Activated CD4-positive, alpha-beta T cell treated with anti-CD3 and anti-CD28 coated beads, Interleukin-2, amount 50 U/mL, for 4 hours (primary cell): ENCODE measurements around the gene CD44.
A peak's percentile ranks its signal among the peaks of the same experiment; 100 is the strongest.

Source experiments
- DNase-seq, 2 experiments: peaks; one replicate each; pipeline ENCODE4 v3.0.0-alpha.2; 2020

CD44 gene

DNA sequence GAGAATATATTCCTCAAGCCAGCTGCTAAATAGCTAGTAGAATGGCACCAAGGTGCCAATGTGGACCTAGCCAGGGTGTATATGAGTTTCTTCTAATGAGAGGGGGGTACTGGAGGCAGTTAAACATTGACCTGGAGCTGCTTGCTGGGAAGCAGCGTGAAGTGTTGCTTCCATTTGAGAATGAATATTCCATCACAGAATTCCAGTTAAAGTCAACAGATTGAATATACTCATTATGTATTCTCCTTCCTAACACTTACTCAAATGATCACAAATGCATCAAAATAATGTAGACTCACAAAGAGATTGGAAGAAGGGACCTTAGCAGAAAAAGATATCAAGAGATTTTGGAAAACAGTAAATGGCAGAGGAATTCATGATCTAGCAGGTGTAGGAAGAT is 102.1 kb downstream of the CD44 start:
- no peak for DNase-seq

DNA sequence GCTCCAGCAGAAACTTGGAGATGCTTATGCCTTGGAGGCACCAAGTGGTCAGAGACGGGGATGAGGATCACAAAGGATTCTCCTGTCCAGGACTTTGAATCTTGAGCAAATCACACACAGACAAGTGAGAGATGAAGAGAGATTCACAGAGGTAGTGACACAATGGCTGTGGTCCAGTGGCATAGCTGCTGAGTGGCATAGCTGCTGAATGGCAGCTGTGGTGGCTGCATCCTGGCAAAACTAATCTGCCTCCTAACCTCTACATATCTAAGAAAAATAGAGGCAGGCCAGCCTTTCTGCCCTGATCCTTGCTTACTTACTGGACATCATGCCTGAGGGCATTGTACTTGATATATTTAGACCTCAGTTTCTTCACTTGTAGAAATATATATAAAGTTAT is 102.6 kb downstream of the CD44 start:
- no peak for DNase-seq

DNA sequence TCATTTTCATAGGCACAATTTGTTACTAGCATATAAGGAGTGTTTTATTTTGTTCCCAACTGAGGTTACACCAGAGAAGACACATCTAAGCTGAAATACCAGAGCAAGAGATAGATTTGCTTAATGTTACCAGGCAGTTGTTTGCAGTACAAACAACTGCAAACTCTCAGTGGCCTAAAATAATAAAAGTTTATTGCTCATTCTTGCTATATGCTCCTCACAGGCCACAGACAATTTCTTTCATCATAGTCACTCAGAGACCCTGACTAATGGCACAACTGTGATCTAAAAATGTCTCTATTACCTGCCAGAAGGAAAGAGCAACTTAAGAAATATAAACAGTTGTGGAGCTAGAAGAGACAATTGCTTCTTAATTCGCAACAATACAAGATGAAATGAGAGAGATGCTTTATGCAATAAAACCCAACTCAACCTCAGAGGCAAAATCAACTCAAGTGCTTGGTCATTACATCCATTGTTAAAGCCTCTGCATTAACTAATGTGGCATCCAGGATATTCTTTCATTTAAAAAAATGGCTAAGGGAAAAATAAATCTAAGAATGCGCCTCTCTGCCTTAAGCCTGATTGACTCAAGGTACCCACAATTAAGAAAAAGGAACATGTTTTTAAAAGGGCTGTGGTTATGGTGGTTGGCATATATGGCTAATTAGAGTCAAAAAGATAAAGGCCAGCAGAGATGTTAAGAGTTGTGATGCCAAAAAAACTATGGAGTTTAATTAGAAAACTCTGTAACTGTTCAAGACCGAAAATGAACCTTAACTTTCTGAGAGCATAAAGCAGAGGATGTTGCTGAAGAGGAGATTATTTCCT is 103.7 kb downstream of the CD44 start:
- DNase-seq: no peak

DNA sequence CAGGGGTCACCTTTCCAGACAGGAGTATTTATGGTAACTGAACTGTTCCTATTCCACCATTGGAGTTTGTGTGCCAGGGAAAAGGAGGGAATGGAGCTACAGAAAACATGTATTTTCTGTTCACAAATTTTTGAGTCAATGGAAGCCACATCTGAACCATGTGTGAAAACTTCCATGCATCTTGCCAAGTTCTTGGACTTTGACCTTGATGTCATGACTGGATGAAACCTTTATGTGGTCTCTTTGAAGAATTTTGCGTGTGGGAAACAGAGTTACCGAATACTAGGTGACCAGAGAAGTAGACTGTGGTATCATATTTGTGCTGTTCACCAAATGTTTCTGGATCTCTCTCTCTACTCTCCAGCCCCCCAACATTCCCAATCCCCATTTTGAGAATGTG is 104.8 kb downstream of the CD44 start:
- DNase-seq: no peak

DNA sequence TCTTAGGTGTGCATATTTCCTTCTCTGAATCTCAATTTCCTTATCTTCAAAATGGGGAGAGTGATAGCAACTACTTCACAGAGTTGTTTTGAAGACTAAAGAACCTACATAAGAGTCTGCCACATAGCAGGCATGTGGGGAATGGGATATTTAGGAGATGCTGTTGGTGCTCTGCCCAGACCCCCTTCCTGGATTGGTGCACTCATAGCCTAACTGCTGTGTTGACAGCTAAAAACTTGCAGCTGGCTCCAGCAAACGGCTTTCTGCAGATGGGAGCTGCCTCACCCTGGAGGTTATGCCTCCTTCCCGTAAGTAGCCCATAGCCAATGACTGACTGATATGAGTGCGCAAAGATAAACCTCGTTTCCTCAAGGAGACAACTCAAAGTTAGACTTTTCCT is 106.1 kb downstream of the CD44 start:
- no peak for DNase-seq

DNA sequence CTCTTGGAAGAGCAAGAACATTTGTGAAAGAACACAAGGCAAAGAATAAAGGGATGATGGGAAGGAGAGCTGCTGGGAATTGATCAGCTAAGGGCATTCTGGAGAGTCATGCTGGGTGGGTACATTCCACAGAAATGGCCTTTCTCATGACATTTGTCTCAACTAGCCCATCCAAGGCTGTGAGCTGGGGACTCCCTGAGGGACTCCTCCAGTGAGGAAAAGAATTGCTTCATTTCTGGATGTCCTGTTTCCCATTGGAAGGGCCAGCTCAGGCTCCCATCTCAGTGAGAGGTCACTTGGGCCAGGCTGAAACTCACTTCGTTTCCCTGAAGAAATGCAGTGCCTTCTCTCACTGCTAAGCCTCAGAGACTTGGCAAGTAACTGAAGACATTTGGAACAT is 106.8 kb downstream of the CD44 start:
- no peak for DNase-seq

DNA sequence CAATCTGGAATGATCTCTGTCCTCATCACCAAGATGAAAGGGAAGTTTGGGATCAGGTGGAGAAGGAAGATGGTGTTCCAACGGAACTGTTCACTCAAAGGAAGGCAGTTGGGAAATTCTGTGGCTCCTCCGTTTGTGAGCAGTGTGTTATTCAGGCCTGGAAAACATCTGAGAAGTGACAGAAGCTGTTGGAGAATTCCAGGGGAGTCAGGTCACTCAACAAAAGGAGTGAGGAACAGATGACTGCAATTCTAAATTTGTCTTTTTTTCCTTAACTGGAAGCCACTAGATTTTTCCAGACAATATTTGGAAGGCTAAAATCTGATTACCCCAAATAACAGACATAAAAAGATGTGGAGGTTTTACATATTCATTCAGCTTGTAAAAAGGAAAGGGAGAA is 107.8 kb downstream of the CD44 start:
- DNase-seq: no peak

DNA sequence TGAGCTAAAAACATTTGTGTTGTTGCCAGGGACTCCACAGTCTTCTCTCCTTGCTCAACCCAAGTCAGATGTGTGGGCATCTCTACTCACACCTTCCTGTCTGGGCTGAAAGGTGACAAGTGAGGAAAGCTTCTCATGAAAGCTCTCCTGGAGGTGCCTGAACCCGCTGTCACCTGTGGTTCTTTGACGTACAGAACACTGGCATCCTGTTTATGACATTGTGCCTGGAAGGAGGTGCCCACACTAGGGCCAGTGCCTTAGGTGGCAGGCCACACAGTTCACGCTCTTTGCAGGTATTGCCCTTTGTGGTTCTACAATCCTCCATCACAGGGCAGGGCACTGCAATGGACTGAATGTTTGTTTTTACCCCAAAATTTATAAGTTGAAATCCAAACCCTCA is 108.5 kb downstream of the CD44 start:
- DNase-seq: peak; percentile 46 to 52

DNA sequence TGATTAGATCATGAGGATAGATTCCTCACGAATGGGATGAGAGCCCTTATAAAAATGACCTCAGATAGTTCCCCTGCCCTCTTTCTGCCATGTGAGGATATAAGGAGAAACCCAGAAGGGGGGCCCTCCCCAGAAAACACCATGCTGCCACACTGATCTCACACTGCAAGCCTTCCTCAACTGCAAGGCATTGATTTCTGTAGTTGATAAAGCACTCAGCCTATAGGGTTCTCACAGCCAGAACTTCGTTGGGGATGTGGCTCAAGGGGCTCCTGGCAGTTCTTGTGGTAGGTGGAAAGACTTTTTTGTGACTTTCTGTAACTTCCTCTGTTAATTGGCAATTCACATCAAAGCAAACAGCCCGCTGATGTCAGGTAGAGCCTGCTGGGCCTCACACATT is 108.9 kb downstream of the CD44 start:
- DNase-seq: no peak

DNA sequence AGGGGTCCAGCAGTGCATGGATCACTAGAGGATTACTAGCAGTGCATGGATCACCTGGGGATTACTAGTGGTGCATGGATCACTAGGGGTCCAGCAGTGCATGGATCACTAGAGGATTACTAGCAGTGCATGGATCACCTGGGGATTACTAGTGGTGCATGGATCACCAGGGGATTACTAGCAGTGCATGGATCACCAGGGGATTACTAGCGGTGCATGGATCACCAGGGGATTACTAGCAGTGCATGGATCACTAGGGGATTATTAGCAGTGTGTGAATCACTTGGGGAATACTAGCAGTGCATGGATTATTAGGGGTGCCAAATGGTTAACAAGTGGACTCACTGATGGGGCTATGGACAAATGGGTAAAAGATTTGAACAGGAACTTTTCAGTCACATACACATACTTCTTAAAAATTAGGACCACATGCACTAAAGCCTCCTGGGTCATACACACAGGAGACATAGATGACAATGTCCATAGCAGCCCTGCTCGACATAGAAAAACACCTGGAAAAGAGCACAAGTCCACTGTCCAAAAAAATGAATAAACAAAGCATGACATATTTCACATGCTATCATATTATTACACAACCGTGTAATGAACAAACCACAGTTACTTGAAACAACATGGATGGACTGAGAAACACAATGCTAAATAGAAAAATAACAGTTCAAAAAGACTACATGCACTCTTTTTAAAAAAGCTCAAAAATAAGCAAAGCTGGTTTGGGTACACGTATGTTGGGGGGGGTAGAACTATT is 109.8 kb downstream of the CD44 start:
- no peak for DNase-seq

DNA sequence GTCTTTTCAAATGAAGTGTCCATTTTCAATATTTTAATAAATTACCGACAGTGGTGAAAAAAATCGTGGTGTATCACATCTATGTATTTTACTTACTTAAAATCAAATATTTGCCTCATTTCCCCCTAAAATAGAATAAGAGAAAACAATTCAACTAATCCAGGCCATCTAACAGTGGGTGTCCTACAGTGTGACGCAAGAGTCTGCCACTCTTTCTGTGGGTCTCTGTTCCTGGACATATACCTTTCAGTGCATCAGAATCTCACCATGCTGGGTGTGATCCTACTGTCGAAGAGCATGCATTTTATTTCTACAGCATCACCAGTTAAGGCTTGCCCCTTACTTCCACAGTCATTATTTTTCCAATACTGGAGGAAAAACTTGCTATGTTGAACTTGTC is 111.2 kb downstream of the CD44 start:
- DNase-seq: no peak

DNA sequence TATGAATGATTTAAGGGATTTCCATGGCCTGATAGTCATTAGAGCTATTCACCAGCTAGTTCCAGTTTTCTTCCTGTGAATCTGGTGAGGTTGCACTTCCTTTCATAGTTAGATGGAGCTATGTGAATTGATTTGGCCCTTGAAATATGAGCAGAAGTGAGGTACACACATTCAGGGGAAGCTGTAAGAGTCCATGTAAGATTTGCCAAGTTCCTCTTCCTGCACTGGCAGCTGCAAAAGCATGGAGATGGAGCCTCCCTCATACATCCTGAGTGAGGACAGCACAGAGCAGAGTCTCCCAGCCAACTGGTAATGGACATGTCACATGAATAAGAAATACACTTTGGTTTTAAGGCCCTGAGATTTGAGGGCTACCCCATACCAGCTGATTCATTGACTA is 111.7 kb downstream of the CD44 start:
- no peak for DNase-seq

DNA sequence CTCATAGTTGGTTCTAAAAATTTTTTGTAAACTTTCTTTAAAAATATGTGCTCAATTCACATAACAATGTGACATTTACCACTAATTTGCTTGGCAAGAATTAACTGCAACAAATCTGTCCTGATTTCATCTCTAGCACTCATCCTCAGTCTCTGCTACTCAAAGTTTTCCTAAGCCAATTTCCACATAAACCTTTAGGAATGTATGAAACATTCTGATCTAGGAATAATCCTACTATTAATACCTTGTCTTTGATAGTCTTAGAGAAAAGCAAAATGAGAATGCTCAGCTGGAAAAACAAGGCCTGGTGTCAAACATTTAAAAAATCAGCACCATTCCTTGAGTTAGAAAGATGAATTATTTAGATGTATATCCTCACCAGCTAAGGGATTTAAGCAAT is 114.3 kb downstream of the CD44 start:
- DNase-seq: no peak

DNA sequence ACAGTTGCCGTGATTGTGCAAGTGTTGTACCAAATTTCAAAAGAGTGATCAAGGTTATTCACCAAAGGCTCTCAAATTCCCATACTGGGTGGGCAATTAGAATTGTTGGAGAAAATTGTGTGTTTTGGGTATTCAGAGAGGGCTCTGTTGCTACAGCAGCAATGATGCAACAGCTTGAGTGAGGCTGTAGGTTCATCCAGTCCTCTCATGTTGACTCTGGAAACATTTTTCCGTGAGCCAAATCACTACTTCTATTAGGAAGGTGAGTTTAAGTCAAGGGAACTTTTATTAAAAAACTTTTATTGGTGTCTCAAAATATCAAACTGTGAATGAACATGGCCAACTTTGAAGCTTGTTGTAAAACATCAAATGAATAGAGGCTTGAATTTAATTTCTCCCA is 116.5 kb downstream of the CD44 start:
- DNase-seq: no peak

DNA sequence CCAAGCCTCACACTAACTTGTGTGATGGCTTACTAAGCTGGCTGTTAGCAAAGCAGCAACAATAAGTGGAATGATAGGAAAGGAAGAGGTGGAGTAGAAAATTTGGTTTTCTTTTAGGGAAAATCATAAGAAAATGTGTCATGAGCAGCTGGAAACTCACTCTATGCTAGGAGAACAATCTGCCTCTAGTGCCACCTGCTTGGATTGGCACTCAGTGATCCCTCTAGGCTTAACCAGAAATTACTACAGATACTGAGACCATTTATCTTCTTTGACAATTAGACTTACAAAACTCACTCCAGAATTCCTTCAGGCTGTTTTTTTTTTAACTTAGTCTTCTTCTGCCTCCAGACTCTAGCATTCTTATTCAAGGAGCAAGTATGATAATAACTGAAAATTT is 117.3 kb downstream of the CD44 start:
- no peak for DNase-seq

DNA sequence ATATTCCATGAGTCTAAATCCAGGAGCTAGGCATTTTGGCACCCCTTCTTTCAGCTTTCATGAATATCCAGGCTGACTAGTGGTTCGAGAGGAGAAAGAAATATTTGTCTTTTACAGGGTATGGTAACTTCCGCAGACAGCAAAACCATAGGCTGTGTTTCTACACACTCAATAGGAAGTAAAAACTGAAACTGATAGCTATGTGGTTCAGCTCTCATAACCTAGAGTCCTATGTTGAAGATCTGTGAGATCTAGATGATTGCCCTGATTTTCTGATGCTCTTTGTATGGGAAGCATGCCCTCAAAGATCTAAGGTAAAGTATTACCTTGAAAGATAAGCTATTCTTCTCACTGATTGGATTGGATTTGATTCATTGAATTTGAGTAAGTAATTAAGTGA is 118.3 kb downstream of the CD44 start:
- DNase-seq: no peak

DNA sequence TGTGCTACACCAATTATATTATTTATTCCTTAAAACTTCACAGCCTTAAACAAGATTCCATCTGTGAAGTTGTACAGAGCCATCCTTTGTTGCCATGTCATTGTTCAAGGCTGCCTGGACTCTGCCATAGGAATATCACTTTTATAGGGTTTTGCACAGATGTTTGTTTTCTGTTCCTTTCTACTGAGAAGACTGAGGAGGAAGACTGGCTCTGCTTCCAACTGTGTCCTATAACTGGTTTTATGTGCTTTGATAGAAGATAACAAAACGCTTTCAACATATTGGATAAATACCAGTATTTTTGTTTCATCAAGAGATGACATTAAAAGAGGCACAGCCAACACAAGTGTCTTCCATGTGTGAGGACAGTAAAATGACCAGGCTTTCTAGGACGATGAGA is 120.6 kb downstream of the CD44 start:
- DNase-seq: no peak

DNA sequence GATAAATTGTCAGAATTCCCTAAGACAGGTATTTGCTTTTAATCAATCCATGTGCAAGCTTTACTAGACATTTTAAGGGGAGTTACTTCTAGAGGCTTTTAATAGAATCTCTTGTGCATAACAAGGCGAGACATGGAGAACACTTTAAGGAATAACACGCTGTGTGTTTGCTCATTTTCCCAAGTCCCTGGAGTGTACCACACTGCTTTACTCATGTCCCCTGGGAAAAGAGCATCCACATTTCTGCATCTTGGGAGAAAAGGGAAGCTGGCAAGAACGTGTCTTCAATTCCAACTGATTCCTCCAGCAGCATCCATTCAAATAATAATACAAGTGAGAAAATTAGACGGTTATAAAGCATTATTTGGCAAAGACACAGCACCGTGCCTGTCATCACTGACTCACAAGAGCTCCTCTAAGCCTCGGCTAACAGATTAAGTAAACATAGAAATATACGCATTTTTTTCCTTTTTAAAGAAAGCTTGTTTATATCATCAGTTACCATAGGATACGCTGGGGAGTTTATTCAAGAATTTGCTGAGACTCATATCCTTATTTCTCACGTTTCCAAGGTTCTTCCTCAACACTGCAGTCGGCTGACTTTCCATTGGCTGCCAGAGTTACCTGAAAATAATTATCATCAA is 121.5 kb downstream of the CD44 start:
- no peak for DNase-seq

DNA sequence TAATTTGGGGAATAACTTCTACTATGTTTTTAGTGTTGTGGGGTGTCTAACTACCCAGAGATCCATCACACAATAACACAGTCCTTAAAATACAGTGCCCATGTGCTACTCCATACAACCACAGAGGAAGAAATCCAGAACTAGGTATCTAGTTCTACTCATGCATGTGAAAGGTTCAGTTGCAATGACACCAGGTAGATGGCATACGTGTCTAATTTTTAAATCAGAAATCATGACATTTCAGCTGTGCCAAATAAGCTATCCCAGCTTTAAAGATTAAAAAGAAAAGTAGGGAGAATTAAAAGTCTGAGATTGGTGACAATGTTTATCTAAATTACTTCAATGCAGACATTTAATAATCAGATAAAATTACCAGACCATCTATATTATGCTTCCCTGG is 122.2 kb downstream of the CD44 start:
- DNase-seq: no peak

DNA sequence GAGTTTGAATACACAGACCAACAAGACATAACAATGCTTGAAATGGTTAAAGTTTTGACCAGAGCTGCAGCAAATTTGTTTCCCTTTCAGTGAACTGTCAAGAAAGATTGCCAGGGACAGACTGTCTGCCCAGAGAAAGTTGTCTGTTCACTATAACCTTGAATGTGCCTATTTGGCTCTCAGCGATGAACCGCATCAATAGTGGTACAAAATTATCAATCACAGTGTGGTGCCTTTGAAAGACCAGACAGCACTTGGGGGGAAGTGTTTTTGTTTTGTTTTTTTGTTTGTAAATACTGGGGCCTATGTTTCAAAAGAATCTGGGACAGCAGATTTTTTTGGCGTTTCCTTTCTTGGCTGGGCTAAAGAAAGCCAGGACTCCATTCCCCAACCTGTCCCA is 123.1 kb downstream of the CD44 start:
- no peak for DNase-seq

DNA sequence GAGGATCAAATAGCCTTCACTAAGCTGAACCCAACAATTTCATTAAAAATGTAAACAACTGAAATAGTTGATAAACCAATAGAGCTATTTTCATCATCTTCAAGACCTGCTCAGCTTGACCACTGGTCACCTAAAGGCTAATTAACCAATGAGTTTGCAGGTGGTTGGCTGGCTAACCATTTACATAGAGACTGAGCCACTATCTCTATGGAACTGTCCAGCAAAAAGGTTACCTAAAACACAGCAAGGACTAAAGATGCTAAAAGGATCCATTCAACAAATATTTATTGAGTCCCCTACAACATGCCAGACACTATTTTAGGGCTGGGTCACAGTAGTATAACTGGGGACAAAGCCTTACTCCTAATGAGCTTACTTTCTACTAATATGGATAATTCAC is 123.8 kb downstream of the CD44 start:
- no peak for DNase-seq

DNA sequence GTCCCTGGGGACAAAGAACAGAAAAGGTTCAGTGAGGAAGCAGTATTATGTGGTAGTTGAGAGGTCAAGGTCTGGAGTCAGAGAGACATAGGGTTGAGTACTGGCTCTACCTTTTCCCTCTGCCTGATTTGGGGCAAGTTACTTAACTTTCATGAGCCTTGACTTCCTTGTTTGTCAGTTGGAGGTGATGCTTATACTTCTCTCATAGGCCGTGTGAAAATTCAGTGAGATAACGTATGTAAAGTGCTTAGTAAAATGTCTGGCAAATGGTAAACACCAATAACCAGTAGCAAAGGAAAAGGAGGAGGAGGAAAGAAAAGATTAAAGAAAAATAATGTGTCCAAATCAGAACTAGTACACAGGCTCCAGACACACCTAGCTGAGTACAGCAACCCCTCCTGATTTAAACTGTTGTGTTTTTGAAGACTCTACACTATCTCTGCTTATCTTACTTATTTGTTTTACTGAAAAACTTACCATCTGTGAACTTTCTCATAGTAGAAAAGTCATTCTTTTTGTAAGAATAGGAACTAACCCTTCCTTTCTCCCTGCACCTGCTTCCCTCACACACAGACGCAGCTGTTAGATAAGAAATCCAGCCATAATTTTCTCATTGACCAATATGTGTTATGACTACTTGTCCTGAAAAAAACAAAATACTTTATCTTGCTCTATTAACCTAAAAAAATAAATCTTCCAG is 126.9 kb downstream of the CD44 start:
- no peak for DNase-seq

DNA sequence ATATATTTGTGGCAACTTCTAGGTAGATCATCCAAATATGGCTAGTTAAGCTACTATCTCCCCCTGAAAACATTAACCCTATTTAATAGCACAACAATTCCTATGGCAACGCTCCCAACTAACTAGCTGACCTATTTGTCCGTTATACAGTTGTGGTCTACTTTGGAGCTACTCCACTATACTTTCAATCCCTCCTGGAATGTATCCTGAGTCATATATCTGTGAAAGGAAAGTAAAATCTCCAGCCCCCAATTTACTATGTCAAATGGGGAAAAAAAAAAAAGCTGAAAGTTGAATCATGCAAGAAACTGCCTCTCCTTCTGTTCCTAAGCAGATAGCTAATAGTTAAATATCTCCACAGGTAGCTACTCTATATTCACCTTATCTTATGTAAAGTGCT is 128.5 kb downstream of the CD44 start:
- no peak for DNase-seq

DNA sequence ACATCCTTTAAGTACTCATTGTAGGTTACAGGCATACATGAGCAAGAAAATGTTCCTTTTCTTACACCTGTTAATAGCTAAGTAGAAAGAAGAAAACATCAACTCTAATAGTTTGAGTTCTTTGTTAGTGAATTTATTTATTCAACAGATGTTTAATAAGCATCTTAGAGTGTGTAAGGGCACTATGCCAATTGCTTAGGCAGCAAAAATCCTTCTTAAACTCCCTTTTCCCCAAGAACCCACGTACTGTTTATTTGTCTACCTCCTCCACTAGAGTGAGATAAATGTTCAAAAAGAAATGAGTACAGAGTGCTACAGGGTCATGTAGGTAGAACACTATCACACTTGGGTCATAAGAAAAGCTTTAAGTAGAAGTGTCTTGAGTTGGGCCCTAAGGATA is 131.4 kb downstream of the CD44 start:
- DNase-seq: no peak
